CD1c-positive myeloid dendritic cell (primary cell): ENCODE measurements around the gene LSM7.

ENCODE experiments used
- DNase-seq: peaks from one replicate; pipeline ENCODE4 v3.0.0-alpha.2; 2016; ENCODE audit errors: extremely low spot score

The LSM7 gene

GRCh38 chr19:2338055-2338615, 9.7 kb upstream of the LSM7 start:
- DNase-seq: no peak

- no peak for DNase-seq
Observed at GRCh38 chr19:2337329-2337707, 8.9 kb upstream of the LSM7 start.

- DNase-seq: no peak
Observed at GRCh38 chr19:2336528-2337328, 8.3 kb upstream of the LSM7 start.

GRCh38 chr19:2335848-2336247, 7.5 kb upstream of the LSM7 start:
- DNase-seq: no peak

GRCh38 chr19:2334986-2335846, 6.8 kb upstream of the LSM7 start:
- DNase-seq: no peak

GRCh38 chr19:2334426-2334825, 6.0 kb upstream of the LSM7 start:
- no peak for DNase-seq

GRCh38 chr19:2333807-2334211, 5.4 kb upstream of the LSM7 start:
- peak; percentile 23 for DNase-seq

- DNase-seq: no peak
Observed at GRCh38 chr19:2333027-2333806, 4.8 kb upstream of the LSM7 start.

- peak; percentile 18 for DNase-seq
Observed at GRCh38 chr19:2332341-2333026, 4.1 kb upstream of the LSM7 start.

- DNase-seq: no peak
Observed at GRCh38 chr19:2331601-2332246, 3.3 kb upstream of the LSM7 start.

GRCh38 chr19:2330632-2331284, 2.4 kb upstream of the LSM7 start:
- DNase-seq: no peak

- DNase-seq: no peak
Observed at GRCh38 chr19:2330255-2330631, 1.9 kb upstream of the LSM7 start.

GRCh38 chr19:2329501-2329916, 1.1 kb upstream of the LSM7 start:
- DNase-seq: no peak

- no peak for DNase-seq
Observed at GRCh38 chr19:2329149-2329478, 728 bp upstream of the LSM7 start.

GRCh38 chr19:2327773-2328400, 499 bp downstream of the LSM7 start:
- peak; percentile 87 for DNase-seq

- DNase-seq: no peak
Observed at GRCh38 chr19:2326699-2327360, 1.6 kb downstream of the LSM7 start.

GRCh38 chr19:2325281-2326046, 2.9 kb downstream of the LSM7 start:
- no peak for DNase-seq

- DNase-seq: no peak
Observed at GRCh38 chr19:2324220-2324948, 4.0 kb downstream of the LSM7 start.
